GM04504 (cell line): Measurements from ENCODE around the gene ENTPD7.
"Not testable (repeated sequence)": the region's sequence is repeated elsewhere in the genome, so short reads cannot be mapped to it uniquely, and the experiment has no call there.

Experiments used
- DNase-seq: peaks from one replicate; pipeline ENCODE4 v3.0.0-alpha.2; 2012; ENCODE audit warnings: low read depth

The ENTPD7 gene

DNA sequence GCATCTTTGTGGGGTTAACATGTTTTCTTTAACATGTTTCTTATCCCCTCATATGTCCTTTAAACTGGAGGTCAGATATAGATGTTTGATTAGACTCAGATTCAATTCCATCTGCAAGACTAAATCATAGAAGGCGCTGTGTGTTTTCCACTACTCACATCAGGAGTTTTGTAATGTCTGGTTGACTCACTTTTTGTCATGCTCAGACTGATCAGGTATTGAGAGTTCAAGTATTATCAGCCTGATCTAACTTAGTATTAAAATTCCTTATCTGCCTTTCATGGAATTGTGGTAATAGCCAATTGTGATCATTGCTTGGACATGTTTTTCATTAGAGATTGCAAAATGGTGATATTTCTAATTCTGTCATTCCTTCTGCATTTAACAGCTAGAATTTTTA lies 30.2 kb downstream of the ENTPD7 start:
- no peak for DNase-seq

DNA sequence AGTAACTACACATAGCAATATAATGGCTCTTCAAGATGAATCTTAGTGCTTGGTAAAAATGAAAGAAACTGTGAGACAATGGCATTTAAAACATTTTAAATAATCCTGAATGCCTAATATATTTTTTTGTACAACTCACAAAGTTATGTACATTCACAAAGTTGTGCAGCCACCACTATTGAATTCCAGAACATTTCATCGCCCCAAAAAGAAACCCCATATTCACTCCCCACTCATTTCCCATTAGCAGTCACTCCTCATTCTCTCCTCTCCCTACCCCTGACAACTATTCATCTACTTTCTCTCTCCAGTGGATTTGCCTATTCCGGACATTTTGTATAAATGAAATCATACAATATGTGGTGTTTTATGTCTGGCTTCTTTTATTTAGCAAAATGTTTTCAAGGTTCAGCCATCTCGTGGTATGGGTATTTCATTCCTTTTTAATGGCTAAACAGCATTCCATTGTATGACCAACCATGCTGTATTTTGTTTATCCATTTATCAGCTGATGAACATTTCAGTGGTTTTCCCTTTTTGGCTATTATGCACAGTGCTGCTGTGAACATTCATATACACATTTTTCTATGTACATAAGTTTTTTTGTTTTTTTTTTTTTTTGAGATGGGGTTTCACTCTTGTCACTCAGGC lies 34.7 kb downstream of the ENTPD7 start:
- no peak for DNase-seq

DNA sequence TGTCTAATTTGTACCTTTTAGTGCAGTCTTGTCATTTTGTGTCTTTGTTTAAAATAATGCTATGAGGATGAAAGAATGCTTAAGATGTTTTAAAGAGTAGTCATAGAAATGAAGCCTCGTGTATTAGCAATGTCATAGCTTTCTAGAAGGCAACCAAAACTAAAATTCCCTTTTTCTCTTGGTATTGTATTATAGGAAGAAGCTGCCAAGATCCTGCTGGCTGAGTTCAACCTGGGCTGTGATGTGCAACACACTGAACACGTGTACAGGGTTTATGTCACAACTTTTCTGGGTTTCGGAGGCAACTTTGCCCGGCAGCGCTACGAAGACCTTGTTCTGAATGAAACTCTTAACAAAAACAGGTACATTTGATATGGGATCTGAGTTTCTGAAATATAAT lies 36.5 kb downstream of the ENTPD7 start:
- DNase-seq: no peak

DNA sequence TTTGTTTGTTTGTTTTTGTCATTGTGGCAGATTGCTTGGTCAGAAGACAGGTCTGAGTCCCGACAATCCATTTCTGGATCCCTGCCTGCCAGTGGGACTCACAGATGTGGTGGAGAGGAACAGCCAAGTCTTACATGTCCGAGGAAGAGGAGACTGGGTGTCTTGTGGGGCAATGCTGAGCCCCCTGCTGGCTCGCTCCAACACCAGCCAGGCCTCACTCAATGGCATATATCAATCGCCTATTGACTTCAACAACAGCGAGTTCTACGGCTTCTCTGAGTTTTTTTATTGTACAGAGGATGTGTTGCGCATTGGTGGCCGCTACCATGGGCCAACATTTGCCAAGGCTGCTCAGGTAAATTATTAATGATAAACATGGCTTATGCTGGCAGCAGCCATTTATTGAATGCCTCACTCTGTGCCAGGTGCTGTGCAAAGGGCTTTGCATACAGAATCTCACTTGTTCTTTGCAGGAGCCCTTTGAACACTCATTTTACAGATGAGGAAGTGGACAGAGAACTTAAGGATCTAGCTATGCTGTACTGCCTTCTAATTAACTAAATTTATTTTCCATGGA lies 39.3 kb downstream of the ENTPD7 start:
- DNase-seq: no peak

DNA sequence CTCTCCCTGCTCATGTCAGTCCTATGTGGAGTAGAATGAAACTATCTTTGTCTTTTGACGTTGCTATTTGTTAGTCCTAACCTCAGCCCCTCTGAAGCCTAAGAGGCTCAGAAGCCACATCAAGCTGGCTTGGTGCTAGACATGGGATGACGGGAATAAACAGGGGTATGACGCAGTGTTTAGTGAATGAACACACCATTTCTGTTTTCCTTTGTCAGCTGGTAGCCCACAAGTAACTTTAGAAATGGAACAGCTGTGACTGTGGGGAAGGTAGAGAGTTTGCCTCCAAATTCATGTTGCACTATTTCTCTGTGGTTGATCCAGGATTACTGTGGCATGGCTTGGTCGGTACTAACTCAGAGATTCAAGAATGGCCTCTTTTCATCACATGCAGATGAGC lies 41.3 kb downstream of the ENTPD7 start:
- DNase-seq: no peak

DNA sequence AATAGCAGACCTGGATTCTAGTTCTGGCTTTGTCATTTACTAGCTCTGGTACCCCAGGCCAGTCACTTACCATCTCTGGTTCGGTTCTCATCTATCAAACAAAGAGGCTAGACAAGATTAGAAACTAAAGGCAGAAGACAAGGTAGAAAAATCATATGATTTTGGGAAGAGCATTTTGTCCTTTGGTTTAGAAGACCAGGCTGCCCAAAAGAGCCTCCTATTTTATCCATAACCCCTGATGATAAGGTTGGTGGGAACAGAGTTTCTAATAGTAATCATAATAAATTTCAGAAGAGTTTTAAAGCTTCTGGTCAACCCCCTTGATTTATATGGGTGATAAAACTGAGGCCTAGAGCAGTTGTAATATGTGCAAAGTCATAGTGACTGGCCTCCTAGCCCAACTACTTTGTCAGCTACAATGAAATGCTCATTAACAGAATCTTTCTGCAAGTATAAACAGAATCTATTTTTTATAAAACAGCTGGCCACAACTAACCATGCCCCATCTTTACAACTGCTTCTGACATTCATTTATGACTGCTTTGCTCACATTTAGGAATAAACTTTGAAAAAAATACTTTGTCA lies 49.2 kb downstream of the ENTPD7 start:
- peak; percentile 82 for DNase-seq

DNA sequence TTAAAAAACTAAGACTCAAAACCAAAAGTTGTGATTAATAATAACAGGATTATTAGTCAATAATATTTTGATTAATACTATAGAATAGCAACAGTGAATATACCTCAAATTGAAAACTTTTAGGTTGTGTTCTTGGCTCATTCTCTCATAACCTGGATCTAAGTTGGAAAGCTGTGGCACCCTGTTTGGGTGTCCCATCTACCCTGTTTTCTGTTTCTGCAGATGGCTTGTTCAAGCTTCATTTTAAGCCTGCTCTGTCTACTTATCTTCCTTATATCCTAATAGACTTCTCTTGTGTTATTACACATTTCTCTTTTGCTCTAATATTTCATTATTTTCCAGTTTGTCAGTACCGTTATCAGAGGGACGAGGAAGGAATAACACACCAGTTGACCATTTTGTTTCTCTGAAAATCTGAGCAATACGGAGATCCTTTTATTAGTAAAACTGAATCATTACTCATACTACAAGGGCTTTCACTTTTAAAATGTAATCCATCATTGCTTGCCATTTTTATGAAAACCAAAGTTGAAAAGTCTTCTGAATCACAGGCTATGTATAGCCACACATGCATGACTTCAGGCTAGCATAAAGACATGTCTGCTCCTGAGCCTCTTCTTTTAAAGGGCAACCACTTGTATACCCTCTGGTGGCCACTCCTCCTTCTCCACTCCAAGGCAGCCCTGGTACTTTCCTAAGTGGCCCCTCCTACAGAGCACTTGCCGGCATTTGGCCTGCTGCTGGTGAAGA lies 50.3 kb downstream of the ENTPD7 start:
- no peak for DNase-seq

DNA sequence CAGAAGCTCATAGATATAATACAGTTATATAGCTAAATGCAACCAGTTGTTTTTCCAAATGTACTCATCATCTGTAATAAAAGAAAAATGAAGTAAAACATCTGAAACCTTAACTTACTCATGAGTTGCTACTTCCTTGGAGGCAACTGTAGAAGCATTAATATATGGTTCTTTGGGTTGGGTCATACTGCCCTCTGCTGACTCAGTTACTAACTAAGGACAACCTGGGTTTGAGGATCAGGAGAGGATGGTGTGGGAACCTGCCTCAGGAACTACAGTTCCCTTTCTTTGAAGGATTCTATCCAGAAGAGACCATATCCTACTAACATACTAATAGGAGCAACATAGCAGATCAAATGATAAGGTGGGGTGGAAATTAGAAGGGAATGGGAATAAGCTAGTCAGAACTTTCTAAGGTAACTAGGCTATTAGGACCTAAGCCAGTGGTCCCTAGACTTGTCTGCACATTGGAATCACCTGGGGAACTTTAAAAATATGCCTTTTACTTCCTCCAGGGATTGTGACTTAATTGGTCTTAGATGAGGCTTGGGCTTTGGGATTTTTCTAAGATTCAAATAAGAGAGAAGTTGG lies 51.9 kb downstream of the ENTPD7 start:
- DNase-seq: no peak

DNA sequence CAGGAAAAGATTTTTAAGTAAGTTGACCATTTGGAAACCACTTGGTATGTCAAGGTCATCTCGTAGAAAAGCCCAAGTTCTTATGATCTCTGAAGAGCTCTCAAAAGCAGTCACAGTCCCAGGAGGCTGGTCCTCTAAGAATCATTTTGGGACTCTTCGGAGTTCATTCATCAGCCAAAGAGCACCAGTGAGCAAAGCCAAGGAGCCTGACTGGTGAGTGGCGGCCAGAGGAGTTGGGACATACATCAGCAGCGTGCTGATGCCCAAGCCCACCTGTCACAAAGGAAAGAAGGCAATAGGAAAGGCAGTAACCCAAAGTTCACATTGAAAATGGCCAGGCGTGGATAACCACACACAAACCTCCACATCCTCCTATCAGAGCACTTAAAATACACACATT lies 55.1 kb downstream of the ENTPD7 start:
- no peak for DNase-seq

DNA sequence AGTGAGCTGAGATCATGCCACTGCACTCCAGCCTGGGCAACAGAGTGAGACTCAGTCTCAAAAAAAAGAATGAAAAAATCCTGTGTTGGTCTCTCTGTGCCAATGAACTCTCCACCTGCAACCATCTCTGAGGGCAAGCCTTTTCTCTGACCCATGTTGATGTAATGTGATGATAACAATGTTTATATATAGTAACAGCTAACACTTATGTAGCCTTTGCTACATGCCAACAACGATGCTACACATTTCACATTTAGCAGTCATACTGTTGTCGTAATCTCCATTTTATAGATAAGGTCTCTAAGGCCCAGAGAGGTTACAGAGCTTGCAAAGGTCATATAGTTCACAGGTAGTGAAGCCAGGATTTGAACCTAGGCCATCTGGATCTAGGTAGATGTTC lies 61.1 kb downstream of the ENTPD7 start:
- no peak for DNase-seq

DNA sequence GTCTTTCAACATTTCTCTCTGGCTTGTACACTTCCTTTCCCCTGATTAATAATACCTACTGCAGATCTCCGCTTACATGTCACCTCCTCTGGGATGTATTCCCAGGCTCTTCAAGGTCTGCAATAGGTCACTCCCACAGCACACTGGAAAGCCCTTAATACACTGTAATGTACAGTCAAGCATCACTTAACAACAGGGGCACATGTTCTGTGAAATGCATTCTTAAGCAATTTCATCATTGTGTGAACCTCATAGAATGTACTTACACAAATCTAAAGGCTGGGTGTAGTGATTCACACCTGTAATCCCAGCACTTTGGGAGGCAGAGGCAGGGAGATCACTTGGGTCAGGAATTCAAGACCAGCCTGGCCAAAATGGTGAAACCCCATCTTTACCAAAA lies 70.7 kb downstream of the ENTPD7 start:
- DNase-seq: no peak

DNA sequence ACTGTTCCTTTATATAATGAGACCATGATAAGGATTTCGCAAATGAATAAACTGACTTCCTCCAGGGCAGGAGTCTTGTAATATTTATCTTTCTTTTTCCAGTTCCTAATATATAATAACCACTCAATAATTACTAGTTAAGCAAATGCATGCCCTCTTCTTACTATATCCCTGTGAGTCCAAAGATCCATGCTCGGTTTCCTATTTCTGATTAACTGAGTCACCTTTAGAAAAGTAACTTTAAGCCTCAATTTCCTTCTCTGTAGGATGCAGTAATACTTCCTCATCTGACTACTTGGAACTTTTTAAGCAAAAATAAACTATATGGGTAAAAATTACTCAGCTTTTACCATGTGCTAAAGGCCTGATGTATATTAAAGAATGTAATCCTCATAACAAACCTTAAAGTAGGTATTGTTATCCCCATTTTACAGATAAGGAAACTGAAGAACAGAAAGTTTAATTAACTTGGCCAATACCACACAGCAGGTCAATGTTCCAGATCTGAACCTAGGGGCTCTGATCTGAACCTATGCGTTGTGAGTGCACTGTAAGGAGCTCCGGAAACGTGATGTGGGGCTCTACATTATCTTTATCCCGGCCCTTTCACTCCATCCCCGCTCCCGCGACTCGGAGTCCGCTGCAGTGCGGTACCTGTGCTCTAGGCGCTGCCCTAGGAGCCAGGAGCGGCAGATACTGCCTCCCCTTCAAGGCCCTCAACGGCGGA lies 72.2 kb downstream of the ENTPD7 start:
- no peak for DNase-seq

DNA sequence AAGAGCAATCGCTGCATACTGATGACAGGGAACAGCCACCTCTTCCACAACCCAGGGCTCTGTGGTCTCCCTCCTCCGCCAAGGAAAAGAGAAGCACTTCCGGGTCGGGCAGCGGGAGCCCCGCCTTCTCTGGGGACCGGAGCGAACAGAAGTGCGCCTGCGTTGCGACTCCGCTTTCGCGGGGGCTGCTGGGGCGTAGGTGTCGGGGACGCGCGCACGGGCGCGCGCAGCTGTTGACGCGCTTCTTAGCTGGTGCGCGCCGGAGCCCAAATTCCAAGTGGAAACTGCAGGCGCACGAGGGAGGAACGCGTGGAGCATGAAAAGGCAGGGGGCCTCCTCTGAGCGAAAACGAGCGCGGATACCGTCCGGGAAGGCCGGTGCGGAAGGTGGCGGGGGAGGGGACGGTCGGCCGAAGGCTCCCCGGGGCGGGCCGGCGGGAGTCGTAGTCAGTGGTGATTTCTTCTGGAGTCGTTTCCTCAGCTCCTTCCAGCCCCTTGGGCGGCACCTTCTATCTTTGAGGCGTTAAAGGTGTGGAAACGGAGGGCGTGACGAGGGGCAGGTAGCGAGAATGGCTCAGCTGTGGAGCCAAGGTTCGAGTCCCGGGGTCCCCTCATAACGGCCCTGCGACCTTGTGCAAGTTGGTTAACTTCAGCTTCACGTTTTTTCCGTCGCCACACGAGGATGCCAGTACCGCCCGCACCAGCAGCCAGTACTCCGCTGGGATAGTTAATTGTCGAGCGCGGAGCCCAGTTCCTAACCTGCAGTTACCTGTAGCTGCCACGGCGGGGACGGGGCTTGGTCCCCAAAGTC lies 72.9 kb downstream of the ENTPD7 start, which contains the start of the genes COX15 and CUTC:
Gene COX15 (minus strand): TSS at position 95 of the 810 bp plus-strand sequence. CDS start 78 bp downstream, at position 17.
Gene CUTC (plus strand): TSS at position 202 of the 810 bp plus-strand sequence. CDS start 115 bp downstream, at position 317.
- DNase-seq: peak; percentile 91

DNA sequence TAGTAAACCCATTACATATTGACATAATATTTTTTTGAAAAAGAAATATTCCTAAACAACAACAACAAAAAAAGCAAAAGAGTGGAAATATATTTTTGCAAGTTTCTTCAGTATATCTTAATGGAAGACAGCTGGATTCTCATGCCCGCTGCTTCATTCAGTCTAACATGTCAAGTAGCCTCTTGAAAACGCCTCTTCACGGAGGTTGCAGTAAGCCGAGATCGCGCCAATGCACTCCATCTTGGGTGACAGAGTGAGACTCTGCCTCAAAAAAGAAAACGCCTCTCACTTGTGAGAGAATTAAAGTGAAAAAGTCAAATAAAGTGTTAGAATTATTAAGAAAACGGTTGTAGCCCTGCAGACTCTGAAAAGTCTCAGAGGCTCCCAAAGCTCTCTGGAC lies 74.1 kb downstream of the ENTPD7 start:
- DNase-seq: no peak

DNA sequence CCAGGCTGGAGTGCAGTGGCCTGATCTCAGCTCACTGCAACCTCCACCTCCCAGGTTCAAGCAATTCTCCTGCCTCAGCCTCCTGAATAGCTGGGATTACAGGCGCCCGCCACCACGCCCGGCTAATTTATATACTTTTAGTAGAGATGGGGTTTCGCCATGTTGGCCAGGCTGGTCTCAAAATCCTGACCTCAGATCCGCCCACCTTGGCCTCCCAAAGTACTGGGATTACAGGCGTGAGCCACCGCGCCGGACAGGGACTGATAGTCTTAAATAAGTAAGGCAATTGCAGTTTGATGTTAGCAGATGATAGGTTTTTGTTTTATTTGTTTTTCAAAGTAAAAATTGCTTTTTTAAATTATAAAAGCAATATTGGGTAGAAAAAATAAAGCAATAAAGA lies 74.8 kb downstream of the ENTPD7 start:
- DNase-seq: not testable (repeated sequence)

DNA sequence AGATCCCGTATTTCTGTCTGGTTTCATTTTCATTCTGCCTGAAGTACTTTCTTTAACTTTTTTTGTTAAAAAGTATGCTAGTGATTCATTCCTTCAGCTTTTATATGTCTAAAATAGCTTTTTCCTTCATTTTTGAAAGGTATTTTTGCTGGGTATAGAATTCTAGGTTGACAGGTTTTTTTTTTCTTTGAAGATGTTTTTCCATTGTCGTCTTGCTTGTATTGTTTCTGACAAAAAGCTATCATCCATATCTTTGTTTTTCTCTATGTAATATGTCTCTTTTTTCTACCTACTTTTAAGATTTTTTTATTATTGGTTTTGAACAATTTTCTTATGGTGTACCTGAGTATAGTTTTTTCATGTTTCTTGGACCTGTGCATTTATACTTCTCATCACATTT lies 81.0 kb downstream of the ENTPD7 start:
- no peak for DNase-seq

DNA sequence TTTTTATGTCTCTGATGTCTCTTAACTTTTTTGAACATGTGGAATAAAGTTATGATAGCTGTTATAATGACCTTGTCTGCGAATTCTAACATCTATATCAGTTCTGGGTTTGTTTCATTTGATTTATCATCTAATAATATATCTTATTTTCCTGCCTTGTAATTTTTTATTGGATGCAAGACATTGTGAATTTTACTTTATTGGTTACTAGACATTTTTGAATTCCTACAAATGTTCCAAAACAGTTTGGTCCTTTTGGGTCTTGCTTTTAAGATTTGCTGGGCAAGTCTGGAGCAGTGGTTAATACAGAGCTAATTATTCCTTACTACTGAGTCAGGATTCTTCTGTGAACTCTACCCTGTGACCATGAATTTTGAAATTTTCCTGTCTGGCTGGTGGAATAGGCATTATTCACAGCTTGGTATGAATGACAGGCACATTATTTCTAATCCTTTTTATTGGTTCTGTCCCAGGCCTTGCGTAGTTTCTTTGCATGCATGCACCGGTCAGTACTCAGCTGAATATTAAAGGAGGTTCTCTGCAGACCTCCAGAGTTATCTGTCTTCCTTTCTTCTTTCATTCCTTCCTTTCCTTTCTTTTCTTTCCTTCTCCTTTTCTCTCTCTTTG lies 81.7 kb downstream of the ENTPD7 start:
- DNase-seq: no peak

DNA sequence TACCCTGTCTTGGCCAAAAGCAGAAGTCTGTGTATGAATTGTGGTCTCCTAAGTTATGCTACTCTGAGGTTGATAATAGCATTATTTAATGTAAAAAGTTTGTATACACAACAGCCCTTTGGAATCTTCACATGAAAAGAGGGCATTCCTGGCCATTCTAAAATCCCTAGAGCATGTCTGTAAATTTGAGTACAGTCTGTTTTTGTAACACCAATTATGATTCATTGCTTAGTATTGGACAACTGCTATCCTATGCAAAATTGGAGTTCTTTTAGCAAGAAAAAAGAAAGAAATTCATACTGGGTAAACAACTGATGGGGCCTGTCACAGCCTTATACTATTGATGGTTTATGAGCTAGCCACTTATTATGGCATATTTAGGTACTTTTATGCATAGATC lies 82.9 kb downstream of the ENTPD7 start:
- DNase-seq: no peak

DNA sequence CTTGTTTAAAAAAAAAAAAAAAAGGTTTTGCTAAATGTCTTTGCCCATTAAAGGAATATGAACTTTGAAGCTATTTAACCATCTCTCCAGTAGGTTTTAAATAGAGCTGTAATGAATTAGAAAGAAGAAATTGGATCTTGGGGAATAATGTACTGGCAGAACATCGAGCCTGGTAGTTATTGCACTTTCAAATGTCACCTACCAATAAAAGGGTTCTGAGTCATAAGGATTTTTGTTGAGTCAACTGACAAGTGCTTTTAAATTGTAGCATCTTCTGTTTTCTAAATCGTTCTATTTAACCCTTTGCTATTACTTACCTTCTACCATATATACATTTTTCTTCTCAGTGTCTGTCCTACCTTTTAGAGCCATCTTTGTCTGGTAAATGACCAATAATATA lies 83.4 kb downstream of the ENTPD7 start:
- no peak for DNase-seq

DNA sequence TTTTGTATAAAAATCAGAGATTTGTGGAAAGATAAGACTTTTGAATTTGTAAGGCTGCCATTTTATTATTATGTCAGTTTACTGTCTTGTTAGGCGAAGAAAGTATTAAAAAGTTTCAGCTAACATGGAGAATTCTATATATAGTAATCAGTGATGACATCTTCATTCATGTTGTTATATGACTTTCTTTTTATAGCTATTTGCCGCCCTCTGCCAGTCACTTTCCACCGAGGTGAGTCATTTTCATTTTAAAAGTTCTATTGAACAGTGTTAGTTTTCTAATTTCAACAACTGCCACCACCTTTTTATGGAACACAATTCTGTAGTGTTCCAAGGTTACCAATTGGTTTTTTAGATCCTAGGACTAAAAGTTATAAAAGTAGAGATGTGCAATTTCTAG lies 84.5 kb downstream of the ENTPD7 start:
- no peak for DNase-seq

DNA sequence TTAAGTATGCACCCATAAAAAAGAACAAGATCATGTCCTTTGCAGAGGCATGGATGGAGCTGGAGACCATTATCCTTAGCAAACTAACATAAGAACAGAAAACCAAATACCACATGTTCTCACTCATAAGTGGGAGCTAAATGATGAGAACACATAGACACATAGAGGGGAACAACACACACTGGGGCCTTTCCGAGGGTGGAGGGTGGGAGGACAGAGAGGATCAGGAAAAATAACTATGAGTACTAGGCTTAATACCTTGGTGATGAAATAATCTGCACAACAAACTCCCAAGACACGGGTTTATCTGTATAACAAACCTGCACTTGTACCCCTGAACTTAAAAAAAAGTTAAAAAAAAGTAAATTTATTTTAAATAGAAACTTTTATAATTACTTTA lies 86.9 kb downstream of the ENTPD7 start:
- DNase-seq: not testable (repeated sequence)
